GM10248 (cell line): Measurements from ENCODE around the gene NDUFA9.

Experiments used
- CTCF ChIA-PET: fragments of 300-600 bp; sonication (Branson Sonifier 250); formaldehyde crosslinking; extraction: SDS; loops from one replicate; lab custom pipeline; 2021; ENCODE audit warnings: antibody characterized with exemption; lab: Yijun Ruan, JAX
- POLR2A ChIA-PET: fragments of 350-650 bp; sonication (Branson Sonifier 250); formaldehyde crosslinking; extraction: SDS; loops from one replicate; lab custom pipeline; 2020; ENCODE audit warnings: antibody characterized with exemption; lab: Yijun Ruan, JAX
- DNase-seq: peaks from one replicate; pipeline ENCODE4 v3.0.0; 2012; ENCODE audit errors: extremely low spot score
- CTCF ChIP-seq: IDR thresholded peaks from 2 replicates; pipeline ENCODE4 v1.5.1; 2012; ENCODE audit warnings: mild to moderate bottlenecking, low read depth; ENCODE audit errors: extremely low read depth, missing control alignments, control extremely low read depth

Gene NDUFA9

GRCh38 chr12:4663971-4664505 lies 15.1 kb downstream of the NDUFA9 start:
- ChIA-PET CTCF (interaction anchor here (0.9 kb wide), 1 partner anchor 11 kb away, joined by 3 read pairs; no protein-coding TSS in a partner anchor), POLR2A (no interaction called here)
- DNase-seq: no peak
- TF ChIP-seq CTCF: no peak

- TF ChIP-seq CTCF: no peak
- no peak for DNase-seq
- ChIA-PET CTCF (no interaction called here), POLR2A (no interaction called here)
Observed at GRCh38 chr12:4665236-4665635, 16.3 kb downstream of the NDUFA9 start.

GRCh38 chr12:4679711-4680110 lies 30.8 kb downstream of the NDUFA9 start:
- DNase-seq: no peak
- TF ChIP-seq CTCF: no peak
- ChIA-PET POLR2A (no interaction called here), CTCF (interaction anchor here (0.9 kb wide), 1 partner anchor 23 kb away, joined by 3 read pairs; no protein-coding TSS in a partner anchor)

- CTCF ChIA-PET: no interaction called here
Observed at GRCh38 chr12:4681732-4682131, 32.8 kb downstream of the NDUFA9 start.

GRCh38 chr12:4685317-4685716 lies 36.4 kb downstream of the NDUFA9 start:
- ChIA-PET POLR2A (no interaction called here), CTCF (no interaction called here)
- TF ChIP-seq CTCF: no peak
- no peak for DNase-seq

More at GRCh38 chr12:4681732-4682131, 32.8 kb downstream of the NDUFA9 start:
- POLR2A ChIA-PET: no interaction called here
- TF ChIP-seq CTCF: no peak
- DNase-seq: no peak

GRCh38 chr12:4690760-4691159 lies 41.8 kb downstream of the NDUFA9 start:
- no peak for TF ChIP-seq CTCF
- DNase-seq: no peak
- ChIA-PET CTCF (no interaction called here), POLR2A (no interaction called here)
